CD4-positive, alpha-beta T cell treated with Interleukin-12 subunit alpha and Interleukin-12 subunit beta, for 1 hour (primary cell): ENCODE results near the gene TMEM44.
"Not testable (repeated sequence)": the region's sequence is repeated elsewhere in the genome, so short reads cannot be mapped to it uniquely, and the experiment has no call there.

Source experiments
- DNase-seq: peaks from one replicate; pipeline ENCODE4 v3.0.0-alpha.2; 2020

The TMEM44 gene

GRCh38 chr3:194608981-194609380 is 24.2 kb downstream of the TMEM44 start:
- DNase-seq: no peak

GRCh38 chr3:194607592-194608389 is 25.4 kb downstream of the TMEM44 start:
- DNase-seq: no peak

GRCh38 chr3:194606941-194607340 is 26.3 kb downstream of the TMEM44 start:
- DNase-seq: no peak

GRCh38 chr3:194606163-194606562 is 27.1 kb downstream of the TMEM44 start:
- no peak for DNase-seq

GRCh38 chr3:194605314-194605713 is 27.9 kb downstream of the TMEM44 start:
- not testable (repeated sequence) for DNase-seq

GRCh38 chr3:194604837-194605236 is 28.4 kb downstream of the TMEM44 start:
- no peak for DNase-seq

- no peak for DNase-seq
Measured at GRCh38 chr3:194604126-194604525, 29.1 kb downstream of the TMEM44 start.

GRCh38 chr3:194602669-194603171 is 30.5 kb downstream of the TMEM44 start:
- DNase-seq: no peak

- DNase-seq: no peak
Measured at GRCh38 chr3:194598771-194599557, 34.3 kb downstream of the TMEM44 start.

- DNase-seq: no peak
Measured at GRCh38 chr3:194596906-194597305, 36.3 kb downstream of the TMEM44 start.

GRCh38 chr3:194592798-194593752 is 40.1 kb downstream of the TMEM44 start:
- no peak for DNase-seq

GRCh38 chr3:194588741-194589140 is 44.5 kb downstream of the TMEM44 start:
- no peak for DNase-seq

- no peak for DNase-seq
Measured at GRCh38 chr3:194588236-194588635, 45.0 kb downstream of the TMEM44 start.

- DNase-seq: no peak
Measured at GRCh38 chr3:194587438-194587931, 45.7 kb downstream of the TMEM44 start.

GRCh38 chr3:194586836-194587235 is 46.4 kb downstream of the TMEM44 start:
- DNase-seq: no peak

GRCh38 chr3:194585880-194586281 is 47.3 kb downstream of the TMEM44 start:
- no peak for DNase-seq

GRCh38 chr3:194584866-194585265 is 48.4 kb downstream of the TMEM44 start:
- DNase-seq: no peak

GRCh38 chr3:194584320-194584776 is 48.9 kb downstream of the TMEM44 start:
- no peak for DNase-seq

- no peak for DNase-seq
Measured at GRCh38 chr3:194582196-194582905, 50.9 kb downstream of the TMEM44 start.

GRCh38 chr3:194579091-194579606 is 54.1 kb downstream of the TMEM44 start:
- DNase-seq: no peak
